ENCODE results near the gene FPGS.
A peak's percentile ranks its signal among the peaks of the same experiment; 100 is the strongest.

FPGS gene

GRCh38 chr9:127809002-127809539 lies 6.4 kb downstream of the FPGS start:
- H3K4me1 Mint-ChIP-seq (ENCODE audit: low read depth): peaks cover 5% of the 10 kb centered on the region
- H3K27ac Mint-ChIP-seq: no peak overlapping the region
- no peak overlapping the region for H3K4me3 Mint-ChIP-seq
- H3K27me3 Mint-ChIP-seq (ENCODE audit: low read depth): no peaks in the 10 kb centered on the region
- peaks cover 26% of the 10 kb centered on the region for H3K36me3 Mint-ChIP-seq (ENCODE audit: low read depth)
- H3K9me3 Mint-ChIP-seq: no peaks in the 10 kb centered on the region

- Mint-ChIP-seq H3K27ac (no peak overlapping the region), H3K9me3 (no peaks in the 10 kb centered on the region), H3K27me3 (ENCODE audit: low read depth) (no peaks in the 10 kb centered on the region), H3K36me3 (ENCODE audit: low read depth) (peaks cover 23% of the 10 kb centered on the region), H3K4me1 (ENCODE audit: low read depth) (peaks cover 5% of the 10 kb centered on the region), H3K4me3 (no peak overlapping the region)
These were observed 7.1 kb downstream of the FPGS start for GRCh38 chr9:127809540-127810377.

GRCh38 chr9:127810378-127811187 lies 7.9 kb downstream of the FPGS start:
- H3K27ac Mint-ChIP-seq: no peak overlapping the region
- no peaks in the 10 kb centered on the region for H3K9me3 Mint-ChIP-seq
- no peaks in the 10 kb centered on the region for H3K27me3 Mint-ChIP-seq (ENCODE audit: low read depth)
- peaks cover 5% of the 10 kb centered on the region for H3K4me1 Mint-ChIP-seq (ENCODE audit: low read depth)
- H3K36me3 Mint-ChIP-seq (ENCODE audit: low read depth): peaks cover 23% of the 10 kb centered on the region
- H3K4me3 Mint-ChIP-seq: no peak overlapping the region

GRCh38 chr9:127812011-127812410 lies 9.3 kb downstream of the FPGS start:
- no peak overlapping the region for H3K27ac Mint-ChIP-seq
- H3K9me3 Mint-ChIP-seq: no peaks in the 10 kb centered on the region
- H3K4me3 Mint-ChIP-seq: no peak overlapping the region
- H3K36me3 Mint-ChIP-seq (ENCODE audit: low read depth): peaks cover 21% of the 10 kb centered on the region
- H3K4me1 Mint-ChIP-seq (ENCODE audit: low read depth): no peaks in the 10 kb centered on the region
- no peaks in the 10 kb centered on the region for H3K27me3 Mint-ChIP-seq (ENCODE audit: low read depth)

- Mint-ChIP-seq H3K4me3 (no peak overlapping the region), H3K9me3 (no peaks in the 10 kb centered on the region), H3K4me1 (ENCODE audit: low read depth) (no peaks in the 10 kb centered on the region), H3K36me3 (ENCODE audit: low read depth) (peaks cover 26% of the 10 kb centered on the region), H3K27me3 (ENCODE audit: low read depth) (no peaks in the 10 kb centered on the region), H3K27ac (no peak overlapping the region)
These were observed 10.4 kb downstream of the FPGS start for GRCh38 chr9:127812936-127813675.

- no peak overlapping the region for H3K27ac Mint-ChIP-seq
- no peaks in the 10 kb centered on the region for H3K9me3 Mint-ChIP-seq
- no peaks in the 10 kb centered on the region for H3K4me1 Mint-ChIP-seq (ENCODE audit: low read depth)
- peaks cover 25% of the 10 kb centered on the region for H3K36me3 Mint-ChIP-seq (ENCODE audit: low read depth)
- H3K4me3 Mint-ChIP-seq: no peak overlapping the region
- no peaks in the 10 kb centered on the region for H3K27me3 Mint-ChIP-seq (ENCODE audit: low read depth)
These were observed 11.1 kb downstream of the FPGS start for GRCh38 chr9:127813686-127814226.

GRCh38 chr9:127814619-127815511 lies 12.2 kb downstream of the FPGS start:
- H3K27ac Mint-ChIP-seq: no peak overlapping the region
- no peaks in the 10 kb centered on the region for H3K4me1 Mint-ChIP-seq (ENCODE audit: low read depth)
- H3K27me3 Mint-ChIP-seq (ENCODE audit: low read depth): no peaks in the 10 kb centered on the region
- no peak overlapping the region for H3K4me3 Mint-ChIP-seq
- H3K36me3 Mint-ChIP-seq (ENCODE audit: low read depth): peaks cover 24% of the 10 kb centered on the region
- H3K9me3 Mint-ChIP-seq: no peaks in the 10 kb centered on the region

GRCh38 chr9:127815512-127816361 lies 13.1 kb downstream of the FPGS start:
- Mint-ChIP-seq H3K9me3 (no peaks in the 10 kb centered on the region), H3K27ac (no peak overlapping the region), H3K27me3 (ENCODE audit: low read depth) (no peaks in the 10 kb centered on the region), H3K4me1 (ENCODE audit: low read depth) (no peaks in the 10 kb centered on the region), H3K4me3 (no peak overlapping the region), H3K36me3 (ENCODE audit: low read depth) (peaks cover 21% of the 10 kb centered on the region)

- Mint-ChIP-seq H3K9me3 (no peaks in the 10 kb centered on the region), H3K36me3 (ENCODE audit: low read depth) (peaks cover 21% of the 10 kb centered on the region), H3K27ac (no peak overlapping the region), H3K4me3 (no peak overlapping the region), H3K4me1 (ENCODE audit: low read depth) (no peaks in the 10 kb centered on the region), H3K27me3 (ENCODE audit: low read depth) (no peaks in the 10 kb centered on the region)
These were observed 13.7 kb downstream of the FPGS start for GRCh38 chr9:127816362-127816725.

GRCh38 chr9:127816728-127817127 lies 14.0 kb downstream of the FPGS start:
- Mint-ChIP-seq H3K4me1 (ENCODE audit: low read depth) (no peaks in the 10 kb centered on the region), H3K36me3 (ENCODE audit: low read depth) (peaks cover 19% of the 10 kb centered on the region), H3K27ac (peak overlapping the region; percentile 62)

GRCh38 chr9:127817881-127818434 lies 15.3 kb downstream of the FPGS start:
- Mint-ChIP-seq H3K27ac (no peak overlapping the region), H3K4me1 (ENCODE audit: low read depth) (no peaks in the 10 kb centered on the region), H3K4me3 (no peak overlapping the region), H3K27me3 (ENCODE audit: low read depth) (no peaks in the 10 kb centered on the region), H3K9me3 (no peaks in the 10 kb centered on the region), H3K36me3 (ENCODE audit: low read depth) (peaks cover 18% of the 10 kb centered on the region)

More at GRCh38 chr9:127816728-127817127, 14.0 kb downstream of the FPGS start:
- Mint-ChIP-seq H3K4me3 (no peak overlapping the region), H3K9me3 (no peaks in the 10 kb centered on the region), H3K27me3 (ENCODE audit: low read depth) (no peaks in the 10 kb centered on the region)

- no peaks in the 10 kb centered on the region for H3K27me3 Mint-ChIP-seq (ENCODE audit: low read depth)
- peaks cover 15% of the 10 kb centered on the region for H3K36me3 Mint-ChIP-seq (ENCODE audit: low read depth)
- no peaks in the 10 kb centered on the region for H3K9me3 Mint-ChIP-seq
- H3K27ac Mint-ChIP-seq: peak overlapping the region; percentile 26
- no peak overlapping the region for H3K4me3 Mint-ChIP-seq
- H3K4me1 Mint-ChIP-seq (ENCODE audit: low read depth): no peaks in the 10 kb centered on the region
These were observed 15.9 kb downstream of the FPGS start for GRCh38 chr9:127818574-127818973.

Measured in T-helper 1 cell treated with Interleukin-12 subunit alpha and Interleukin-12 subunit beta and Interleukin-4 antibody, amounts not matched to agents 30 μg/mL and 1 μg/mL, for 36 hours (primary cell).